Measurements from ENCODE around the gene MARVELD1.
"Not testable (repeated sequence)": the region's sequence is repeated elsewhere in the genome, so short reads cannot be mapped to it uniquely, and the experiment has no call there.

The MARVELD1 gene

DNA sequence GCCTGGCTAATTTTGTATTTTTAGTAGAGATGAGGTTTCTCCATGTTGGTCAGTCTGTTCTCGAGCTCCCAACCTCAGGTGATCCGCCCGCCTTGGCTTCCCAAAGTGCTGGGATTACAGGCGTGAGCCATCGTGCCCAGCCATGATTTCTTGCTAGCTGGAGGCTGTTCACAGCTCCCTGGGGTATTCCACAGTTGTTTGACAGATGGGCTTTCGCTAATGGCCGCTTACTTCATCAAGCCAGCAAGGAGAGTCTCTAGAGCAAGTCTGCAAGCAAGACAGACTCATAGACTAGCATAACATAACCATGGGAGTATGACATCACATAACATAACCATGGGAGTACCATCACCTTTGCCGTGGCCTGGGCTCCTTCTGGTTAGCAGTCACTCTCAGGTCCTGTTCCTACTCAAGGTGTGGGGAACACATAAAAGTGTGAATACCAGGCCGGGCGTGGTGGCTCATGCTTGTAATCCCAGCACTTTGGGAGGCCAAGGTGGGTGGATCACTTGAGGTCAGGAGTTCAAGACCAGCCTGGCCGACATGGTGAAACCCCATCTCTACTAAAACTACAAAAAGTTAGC, 15.4 kb upstream of the MARVELD1 start:
- WGBS, 2 experiments = 93% methylated on average over 11 of the region's 11 CpGs
- not testable (repeated sequence) for H3K36me3 ChIP-seq (ENCODE audit: control insufficient read depth, insufficient read depth, low read length)

DNA sequence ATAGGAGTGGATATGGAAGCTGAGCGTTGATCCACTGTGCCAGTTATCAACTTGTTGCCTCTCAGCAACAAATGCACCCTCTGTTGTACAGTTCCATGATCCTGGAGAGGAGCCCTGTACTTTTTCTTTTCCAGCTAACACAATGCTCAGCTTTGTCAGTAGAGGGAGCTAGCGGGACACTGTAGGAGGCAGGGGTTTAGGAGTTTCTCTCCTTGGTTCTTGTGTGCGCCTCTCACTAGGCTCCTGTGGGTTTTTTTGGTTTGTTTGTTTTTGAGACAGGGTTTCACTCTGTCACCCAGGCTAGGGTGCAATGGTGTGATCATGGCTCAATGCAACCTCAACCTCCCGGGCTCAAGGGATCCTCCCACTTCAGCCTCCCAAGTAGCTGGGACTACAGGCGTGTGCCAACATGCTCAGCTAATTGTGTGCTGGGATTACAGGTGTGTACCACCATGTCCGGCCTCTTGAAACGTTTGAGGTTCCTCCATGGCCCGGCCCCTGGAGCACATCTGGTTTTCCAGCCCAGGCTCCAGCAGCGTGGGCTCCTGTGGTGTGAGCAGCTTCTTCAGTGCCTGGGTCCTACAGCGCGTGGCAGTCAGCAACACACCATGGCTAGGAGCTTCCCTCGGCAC, 12.0 kb upstream of the MARVELD1 start:
- Histone ChIP-seq H3K27me3 (ENCODE audit: control insufficient read depth, insufficient read depth, low read length, poor library complexity, severe bottlenecking) (no peaks in the 10 kb centered on the region), H3K27ac (ENCODE audit: insufficient read depth, low read depth, low read length, poor library complexity, severe bottlenecking) (no peak overlapping the region), H3K4me1 (ENCODE audit: control insufficient read depth, insufficient read depth, low read length) (no peaks in the 10 kb centered on the region), H3K4me3 (ENCODE audit: insufficient read depth, low read depth, low read length) (no peak overlapping the region), H3K36me3 (ENCODE audit: control insufficient read depth, insufficient read depth, low read length) (no peaks in the 10 kb centered on the region), H3K9me3 (ENCODE audit: control insufficient read depth, low read length) (no peaks in the 10 kb centered on the region)
- 60 to 64% methylated on average over 12 of the region's 12 CpGs for WGBS, 2 experiments

More for the DNA sequence above, 15.4 kb upstream of the MARVELD1 start:
- not testable (repeated sequence) for H3K4me1 ChIP-seq (ENCODE audit: control insufficient read depth, insufficient read depth, low read length); H3K4me3 ChIP-seq (ENCODE audit: insufficient read depth, low read depth, low read length); H3K27me3 ChIP-seq (ENCODE audit: control insufficient read depth, insufficient read depth, low read length, poor library complexity, severe bottlenecking); H3K27ac ChIP-seq (ENCODE audit: insufficient read depth, low read depth, low read length, poor library complexity, severe bottlenecking); H3K9me3 ChIP-seq (ENCODE audit: control insufficient read depth, low read length)

DNA sequence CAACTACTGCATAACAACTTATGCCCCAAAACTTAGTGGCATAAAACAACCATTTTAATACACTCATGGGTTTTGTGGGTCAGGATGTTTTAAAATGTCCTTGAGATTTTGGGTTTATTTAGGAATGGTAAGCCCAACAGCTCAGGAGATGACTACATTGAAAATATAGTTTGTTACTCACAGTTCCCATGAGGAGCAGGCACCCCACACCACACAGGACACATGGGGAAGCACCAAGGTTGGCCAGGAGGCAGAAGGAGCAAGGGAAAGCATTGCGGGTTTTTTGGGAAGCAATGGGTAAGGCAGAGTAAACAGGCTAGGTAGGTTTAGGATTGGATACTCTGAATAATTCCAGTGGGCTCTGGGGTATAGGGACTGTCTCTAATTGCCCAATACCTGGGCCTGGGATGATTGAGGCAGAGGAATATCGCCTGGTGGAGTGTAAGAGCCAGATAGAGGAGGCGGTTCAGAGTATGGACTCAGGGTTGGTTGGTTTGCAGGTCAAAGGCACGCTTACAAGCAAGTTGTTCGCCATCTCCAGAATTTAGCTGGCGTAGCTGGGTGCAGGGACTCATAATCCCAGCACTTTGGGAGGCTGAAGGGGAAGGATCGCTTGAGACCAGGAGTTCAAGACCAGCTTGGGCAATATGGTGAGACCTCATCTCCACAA, 10.0 kb upstream of the MARVELD1 start:
- Histone ChIP-seq H3K4me3 (ENCODE audit: insufficient read depth, low read depth, low read length) (no peak overlapping the region), H3K4me1 (ENCODE audit: control insufficient read depth, insufficient read depth, low read length) (no peaks in the 10 kb centered on the region), H3K9me3 (ENCODE audit: control insufficient read depth, low read length) (no peaks in the 10 kb centered on the region), H3K27me3 (ENCODE audit: control insufficient read depth, insufficient read depth, low read length, poor library complexity, severe bottlenecking) (no peaks in the 10 kb centered on the region), H3K27ac (ENCODE audit: insufficient read depth, low read depth, low read length, poor library complexity, severe bottlenecking) (no peak overlapping the region), H3K36me3 (ENCODE audit: control insufficient read depth, insufficient read depth, low read length) (no peaks in the 10 kb centered on the region)
- WGBS, 2 experiments = 85 to 86% methylated on average over 7 of the region's 7 CpGs

DNA sequence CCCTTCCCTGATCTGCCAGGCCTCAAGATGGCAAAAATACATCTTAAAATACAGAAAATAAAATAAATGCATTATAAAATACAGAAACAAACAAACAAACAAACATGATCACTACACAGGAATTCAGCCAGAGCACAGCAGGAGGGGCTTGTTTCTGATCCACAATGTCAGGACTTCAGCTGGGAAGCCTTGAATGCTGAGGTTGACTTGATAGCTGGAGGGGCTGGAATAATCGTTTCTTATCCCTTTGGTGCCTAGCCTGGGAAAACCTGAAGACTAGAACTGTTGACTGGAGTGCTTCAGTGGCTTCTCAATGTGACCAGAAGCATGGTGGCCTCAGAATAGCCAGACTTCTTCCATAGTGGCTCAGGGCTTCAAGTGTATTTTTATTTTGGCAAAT, 9.2 kb upstream of the MARVELD1 start:
- no peaks in the 10 kb centered on the region for H3K4me1 ChIP-seq (ENCODE audit: control insufficient read depth, insufficient read depth, low read length)
- H3K27ac ChIP-seq (ENCODE audit: insufficient read depth, low read depth, low read length, poor library complexity, severe bottlenecking) = no peak overlapping the region
- H3K36me3 ChIP-seq (ENCODE audit: control insufficient read depth, insufficient read depth, low read length) = no peaks in the 10 kb centered on the region
- H3K27me3 ChIP-seq (ENCODE audit: control insufficient read depth, insufficient read depth, low read length, poor library complexity, severe bottlenecking) = no peaks in the 10 kb centered on the region
- no peak overlapping the region for H3K4me3 ChIP-seq (ENCODE audit: insufficient read depth, low read depth, low read length)
- 89 to 92% methylated on average over 1 of the region's 1 CpG for WGBS, 2 experiments
- no peaks in the 10 kb centered on the region for H3K9me3 ChIP-seq (ENCODE audit: control insufficient read depth, low read length)

DNA sequence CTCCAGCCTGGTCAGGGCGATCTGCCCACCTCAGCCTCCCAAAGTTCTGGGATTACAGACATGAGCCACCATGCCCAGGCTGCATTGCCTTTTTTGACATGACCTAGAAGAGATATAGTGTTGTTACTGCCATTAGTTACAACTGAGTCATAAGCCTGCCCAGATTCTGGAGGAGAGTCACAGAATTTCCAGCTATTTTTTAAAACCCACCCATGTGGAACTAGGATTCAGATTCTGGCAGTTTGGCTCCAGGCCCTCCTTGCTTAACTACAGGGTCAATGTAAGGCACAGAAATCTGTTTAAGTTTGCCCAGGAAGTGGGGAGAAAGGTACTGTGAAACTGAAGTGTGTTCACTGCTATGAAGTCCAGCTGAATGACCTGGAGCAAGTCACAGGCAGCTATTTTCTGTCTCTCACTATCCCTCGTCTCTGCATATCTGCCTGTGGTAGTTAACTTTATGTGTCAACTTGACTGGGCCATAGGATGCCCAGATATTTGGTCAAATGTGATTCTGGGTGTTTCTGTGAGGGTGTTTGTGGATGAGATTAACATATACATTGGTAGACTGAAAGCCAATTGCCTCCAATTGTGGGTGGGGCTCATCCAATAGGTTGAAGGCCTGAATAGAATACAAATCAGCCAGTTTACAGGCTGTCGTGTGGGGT, 8.4 kb upstream of the MARVELD1 start:
- Histone ChIP-seq H3K4me1 (ENCODE audit: control insufficient read depth, insufficient read depth, low read length) (no peaks in the 10 kb centered on the region), H3K36me3 (ENCODE audit: control insufficient read depth, insufficient read depth, low read length) (no peaks in the 10 kb centered on the region), H3K9me3 (ENCODE audit: control insufficient read depth, low read length) (no peaks in the 10 kb centered on the region), H3K27ac (ENCODE audit: insufficient read depth, low read depth, low read length, poor library complexity, severe bottlenecking) (no peak overlapping the region), H3K27me3 (ENCODE audit: control insufficient read depth, insufficient read depth, low read length, poor library complexity, severe bottlenecking) (no peaks in the 10 kb centered on the region), H3K4me3 (ENCODE audit: insufficient read depth, low read depth, low read length) (no peak overlapping the region)
- 85 to 93% methylated on average over 3 of the region's 3 CpGs for WGBS, 2 experiments

DNA sequence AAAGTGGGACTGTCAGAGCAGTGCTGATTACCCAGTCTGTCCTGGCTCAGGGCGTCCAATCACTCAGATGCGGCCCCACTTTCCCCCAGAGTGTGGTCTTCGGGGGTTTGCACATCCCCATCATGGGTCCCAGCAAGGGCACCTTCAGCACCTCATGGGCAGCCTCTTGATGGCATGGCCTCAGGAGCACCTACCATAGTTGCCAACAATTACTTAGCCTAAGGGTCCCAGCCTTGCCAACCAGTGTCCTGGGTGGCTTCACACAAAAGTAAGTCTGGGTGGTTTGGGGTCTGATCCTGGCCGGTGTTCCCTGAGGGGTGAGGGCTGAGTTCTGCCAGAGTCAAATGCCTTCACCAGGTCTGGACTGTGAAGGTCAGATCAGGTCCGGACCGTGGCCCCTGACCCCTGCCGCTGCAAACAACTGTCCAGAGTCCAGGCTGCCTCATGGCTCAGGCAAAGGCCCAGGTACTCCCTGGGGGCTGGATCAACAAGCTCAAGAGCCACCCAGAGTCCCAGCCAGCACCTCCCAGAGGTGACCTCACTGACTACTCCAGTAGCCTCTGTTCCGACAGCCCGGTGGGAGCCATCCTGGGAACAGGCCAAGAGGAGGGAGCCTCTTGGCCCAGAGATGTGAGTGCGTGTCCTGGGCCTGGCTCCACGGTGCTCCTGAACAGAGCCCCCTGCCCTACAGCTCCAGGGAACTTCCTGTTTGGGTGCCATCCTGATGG, 6.2 kb upstream of the MARVELD1 start:
- Histone ChIP-seq H3K36me3 (ENCODE audit: control insufficient read depth, insufficient read depth, low read length) (no peaks in the 10 kb centered on the region), H3K27me3 (ENCODE audit: control insufficient read depth, insufficient read depth, low read length, poor library complexity, severe bottlenecking) (no peaks in the 10 kb centered on the region), H3K9me3 (ENCODE audit: control insufficient read depth, low read length) (no peaks in the 10 kb centered on the region), H3K4me1 (ENCODE audit: control insufficient read depth, insufficient read depth, low read length) (no peaks in the 10 kb centered on the region), H3K27ac (ENCODE audit: insufficient read depth, low read depth, low read length, poor library complexity, severe bottlenecking) (no peak overlapping the region), H3K4me3 (ENCODE audit: insufficient read depth, low read depth, low read length) (no peak overlapping the region)
- whole genome bisulfite sequencing, 2 experiments = 92 to 93% methylated on average over 11 of the region's 11 CpGs

DNA sequence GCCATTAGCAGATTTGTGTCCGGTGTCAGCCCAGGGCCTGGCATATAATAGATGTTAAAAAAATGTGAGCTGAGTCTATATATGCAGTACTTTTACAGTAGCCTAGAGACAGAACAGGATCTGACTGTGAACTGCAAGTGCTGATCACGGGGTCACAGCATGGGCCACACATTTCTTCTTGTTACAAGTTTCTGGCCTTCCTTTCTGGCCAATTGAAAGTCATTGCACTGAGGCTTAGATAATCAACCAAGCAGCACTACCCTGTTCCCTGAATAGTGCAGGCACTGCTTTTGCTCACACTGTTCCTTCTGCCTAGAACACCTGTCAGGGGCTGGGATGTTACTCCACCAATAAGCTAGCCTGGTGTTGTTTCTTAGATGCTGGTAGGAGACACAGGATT, 5.4 kb upstream of the MARVELD1 start:
- Histone ChIP-seq H3K9me3 (ENCODE audit: control insufficient read depth, low read length) (no peaks in the 10 kb centered on the region), H3K4me1 (ENCODE audit: control insufficient read depth, insufficient read depth, low read length) (peaks cover 4% of the 10 kb centered on the region), H3K27ac (ENCODE audit: insufficient read depth, low read depth, low read length, poor library complexity, severe bottlenecking) (no peak overlapping the region), H3K27me3 (ENCODE audit: control insufficient read depth, insufficient read depth, low read length, poor library complexity, severe bottlenecking) (no peaks in the 10 kb centered on the region), H3K4me3 (ENCODE audit: insufficient read depth, low read depth, low read length) (no peak overlapping the region), H3K36me3 (ENCODE audit: control insufficient read depth, insufficient read depth, low read length) (no peaks in the 10 kb centered on the region)
- 90 to 91% methylated on average over 2 of the region's 2 CpGs for WGBS, 2 experiments

DNA sequence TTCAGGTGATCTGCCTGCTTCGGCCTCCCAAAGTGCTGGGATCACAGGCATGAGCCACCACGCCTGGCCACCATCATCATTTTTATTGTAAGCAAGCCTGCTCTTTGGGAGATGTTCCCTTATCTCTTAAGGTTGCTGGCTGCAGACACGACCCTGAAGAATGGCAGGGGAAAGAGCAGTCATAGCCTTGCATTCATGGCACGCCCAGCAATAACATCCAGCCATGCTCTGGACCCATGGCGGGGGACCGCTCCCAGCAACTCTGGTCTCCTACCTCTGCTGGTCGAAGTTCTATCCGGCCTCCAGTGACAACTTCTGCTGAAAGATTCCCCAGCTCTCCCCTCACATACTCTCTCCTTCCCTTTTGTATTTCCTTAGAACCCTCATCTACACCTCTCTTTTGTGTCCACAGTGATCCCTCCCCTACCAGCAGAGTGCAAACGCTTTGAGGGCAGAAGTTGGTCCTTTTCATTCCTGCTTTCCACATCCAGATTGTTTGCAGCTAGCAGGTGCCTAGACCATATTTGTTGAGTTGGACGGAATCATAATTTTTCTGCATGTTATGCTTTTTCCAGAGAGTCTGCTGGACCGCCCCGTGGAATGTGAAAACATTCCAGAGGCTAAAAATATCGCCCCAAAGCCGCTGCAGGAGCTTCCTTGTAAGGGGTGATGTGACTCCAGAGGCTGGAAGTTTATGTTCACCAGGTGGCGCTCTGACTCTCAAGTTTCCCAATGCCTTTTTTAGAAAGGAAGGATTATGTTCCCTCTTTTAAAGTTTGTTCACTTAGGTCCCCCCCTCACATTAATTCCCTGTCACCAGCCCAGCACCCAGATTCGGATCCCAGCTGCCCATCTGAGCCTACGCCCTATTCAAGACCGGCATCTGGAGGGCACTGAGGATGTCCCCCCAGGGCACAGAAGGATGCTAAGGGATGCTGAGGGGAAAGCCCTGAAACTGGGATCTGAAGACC, 4.3 kb upstream of the MARVELD1 start:
- Histone ChIP-seq H3K4me3 (ENCODE audit: insufficient read depth, low read depth, low read length) (no peak overlapping the region), H3K27ac (ENCODE audit: insufficient read depth, low read depth, low read length, poor library complexity, severe bottlenecking) (no peak overlapping the region), H3K36me3 (ENCODE audit: control insufficient read depth, insufficient read depth, low read length) (no peaks in the 10 kb centered on the region), H3K27me3 (ENCODE audit: control insufficient read depth, insufficient read depth, low read length, poor library complexity, severe bottlenecking) (no peaks in the 10 kb centered on the region), H3K4me1 (ENCODE audit: control insufficient read depth, insufficient read depth, low read length) (peaks cover 4% of the 10 kb centered on the region), H3K9me3 (ENCODE audit: control insufficient read depth, low read length) (no peaks in the 10 kb centered on the region)
- 48 to 52% methylated on average over 18 of the region's 18 CpGs for WGBS, 2 experiments

Data from ectodermal cell (in vitro differentiated cells).